T-helper 2 cell (primary cell): ENCODE data around the gene RPS13.
"Not testable (repeated sequence)": the region's sequence is repeated elsewhere in the genome, so short reads cannot be mapped to it uniquely, and the experiment has no call there.

ENCODE experiments used
- DNase-seq, 5 experiments: peaks; one replicate each; pipeline versions ENCODE4 v3.0.0 to v3.0.0-alpha.2; 2012 to 2022

Gene RPS13

DNA sequence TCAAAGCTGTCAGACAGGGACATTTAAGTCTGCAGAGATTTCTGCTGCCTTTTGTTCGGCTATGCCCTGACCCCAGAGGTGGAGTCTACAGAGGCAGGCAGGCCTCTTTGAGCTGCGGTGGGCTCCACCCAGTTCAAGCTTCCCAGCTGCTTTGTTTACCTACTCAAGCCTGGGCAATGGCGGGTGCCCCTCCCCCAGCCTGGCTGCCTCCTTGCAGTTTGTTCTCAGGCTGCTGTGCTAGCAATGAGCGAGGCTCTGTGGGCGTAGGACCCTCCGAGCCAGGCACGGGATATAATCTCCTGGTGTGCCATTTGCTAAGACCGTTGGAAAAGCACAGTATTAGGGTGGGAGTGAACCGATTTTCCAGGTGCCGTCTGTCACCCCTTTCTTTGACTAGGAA is 43.4 kb downstream of the RPS13 start:
- not testable (repeated sequence) for DNase-seq

GRCh38 chr11:17026487-17027082 is 50.9 kb downstream of the RPS13 start:
- no peak for DNase-seq

DNA sequence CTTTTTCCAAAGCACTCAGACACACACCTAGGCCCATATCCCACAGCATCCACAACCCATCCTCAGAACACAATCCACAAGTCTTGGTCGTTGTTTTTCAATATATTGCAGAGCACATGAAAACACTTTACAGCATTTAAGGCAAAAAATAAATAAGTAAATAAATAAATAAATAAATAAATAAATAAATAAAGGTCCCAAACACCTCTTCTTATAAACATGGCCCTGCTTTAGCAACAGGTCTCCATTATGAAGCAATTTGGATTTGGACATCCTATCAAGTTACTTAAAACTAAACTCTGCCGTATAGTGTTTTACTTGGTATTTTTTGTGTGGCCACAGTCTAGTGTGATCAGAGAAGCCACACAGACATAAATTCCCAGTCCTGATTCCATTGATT is 52.5 kb downstream of the RPS13 start:
- DNase-seq = no peak
